Epithelial cell of proximal tubule (primary cell): Measurements from ENCODE around the gene ZNF140. TPM values are rescaled to one million over a fixed set of nuclear protein-coding genes. Genes with fewer than 3 reads are reported as not detected.

Experiments used
- DNase-seq: peaks from one replicate; pipeline ENCODE4 v3.0.0-alpha.2; 2011; ENCODE audit warnings: low read depth
- H3K4me3 ChIP-seq: 2 replicates; pipeline ENCODE4 v1.5.1; 2011; ENCODE audit warnings: low read depth, mild to moderate bottlenecking, low read length
- CTCF ChIP-seq: conservative IDR thresholded peaks from 2 replicates; pipeline ENCODE4 v1.5.1; 2012; ENCODE audit warnings: low read depth, mild to moderate bottlenecking, low read length
- total RNA-seq: library from RNA; depleted of rRNA; stranded (reverse); fragments of >200 nt; gene quantifications from 2 replicates; pipeline ENCODE4 v1.2.3, GENCODE V29; 2015

The ZNF140 gene
- total RNA-seq, 1 donor from 2014 or later, result 9.5 TPM

- DNase-seq, result no peak
- no peak for TF ChIP-seq CTCF
Observed at GRCh38 chr12:133106253-133106652, 25.5 kb downstream of the ZNF140 start.

GRCh38 chr12:133107121-133107520 is 26.4 kb downstream of the ZNF140 start:
- no peak overlapping the region for H3K4me3 ChIP-seq
- no peak for TF ChIP-seq CTCF
- no peak for DNase-seq

More at GRCh38 chr12:133106253-133106652, 25.5 kb downstream of the ZNF140 start:
- no peak overlapping the region for H3K4me3 ChIP-seq

GRCh38 chr12:133108150-133108549 is 27.4 kb downstream of the ZNF140 start:
- no peak overlapping the region for H3K4me3 ChIP-seq
- no peak for TF ChIP-seq CTCF
- no peak for DNase-seq

GRCh38 chr12:133120385-133121191 is 39.9 kb downstream of the ZNF140 start:
- H3K4me3 ChIP-seq, result no peak overlapping the region
- no peak for DNase-seq
- TF ChIP-seq CTCF, result no peak

GRCh38 chr12:133124674-133125073 is 44.0 kb downstream of the ZNF140 start:
- DNase-seq, result no peak
- H3K4me3 ChIP-seq, result no peak overlapping the region
- TF ChIP-seq CTCF, result no peak

GRCh38 chr12:133129368-133130037 is 48.8 kb downstream of the ZNF140 start:
- no peak for TF ChIP-seq CTCF
- no peak for DNase-seq
- peak overlapping the region; percentile 62 for H3K4me3 ChIP-seq
